Neuron (in vitro differentiated cells): ENCODE results near the gene GNPTG.

Source experiments
- H2AFZ ChIP-seq: one replicate; pipeline ENCODE4 v1.6.1; 2013; ENCODE audit warnings: low read depth, mild to moderate bottlenecking, inconsistent platforms, low read length, moderate library complexity
- H3K27me3 ChIP-seq: one replicate; pipeline ENCODE4 v1.6.1; 2013; ENCODE audit warnings: low read length; ENCODE audit not compliant: insufficient read depth
- H3K36me3 ChIP-seq: one replicate; pipeline ENCODE4 v1.6.1; 2013; ENCODE audit warnings: low read length; ENCODE audit not compliant: insufficient read depth
- H3K4me1 ChIP-seq: one replicate; pipeline ENCODE4 v1.6.1; 2013; ENCODE audit warnings: low read length; ENCODE audit not compliant: insufficient read depth
- H3K4me3 ChIP-seq: 2 replicates; pipeline ENCODE4 v1.5.1; 2013; ENCODE audit warnings: mild to moderate bottlenecking, low read length, moderate library complexity
- H3K9me3 ChIP-seq: one replicate; pipeline ENCODE4 v1.6.1; 2013; ENCODE audit warnings: low read length

GNPTG gene

DNA sequence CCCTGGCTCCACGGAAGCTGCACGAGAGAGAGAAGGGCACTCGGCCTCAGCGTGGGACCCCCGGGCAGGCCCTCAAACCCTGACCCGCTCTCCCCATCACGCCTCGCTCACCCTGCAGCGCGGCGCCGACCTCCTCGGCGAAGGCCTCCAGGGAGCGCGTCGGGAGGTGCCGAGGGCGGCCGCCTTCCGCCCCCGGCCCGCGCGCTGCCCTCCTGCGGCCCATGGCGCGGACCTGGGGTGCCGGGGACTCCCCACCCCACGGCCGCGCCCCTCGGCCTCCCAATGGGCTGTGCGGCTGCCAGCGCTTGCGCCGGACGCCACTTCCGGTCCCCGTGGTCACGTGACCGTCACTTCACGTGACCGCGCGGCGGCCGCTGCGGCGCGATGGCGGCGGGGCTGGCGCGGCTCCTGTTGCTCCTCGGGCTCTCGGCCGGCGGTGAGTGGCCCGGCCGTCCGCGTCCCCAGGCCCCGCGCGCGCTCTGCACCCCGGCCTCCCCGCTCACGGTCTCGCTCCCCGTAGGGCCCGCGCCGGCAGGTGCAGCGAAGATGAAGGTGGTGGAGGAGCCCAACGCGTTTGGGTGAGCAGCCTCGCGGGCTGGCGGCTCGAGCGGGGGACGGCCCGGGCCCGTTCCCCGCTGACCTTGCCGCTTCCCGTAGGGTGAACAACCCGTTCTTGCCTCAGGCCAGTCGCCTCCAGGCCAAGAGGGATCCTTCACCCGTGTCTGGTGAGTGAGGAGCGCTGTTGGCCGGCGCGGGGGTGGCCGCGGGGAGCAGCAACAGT, at the start of gene GNPTG, which contains the start of gene TSR3:
TSS of gene GNPTG (plus strand) at position 350 of the 781 bp plus-strand sequence. CDS start at position 385, 35 bp downstream.
TSS of gene TSR3 (minus strand) at position 297 of the 781 bp plus-strand sequence. CDS start at position 223, 74 bp downstream.
- Histone ChIP-seq H3K9me3 (no peaks in the 10 kb centered on the region), H3K4me3 (peak within 1 kb of the TSS; percentile 81), H3K27me3 (no peaks in the 10 kb centered on the region), H2AFZ (peak within 1 kb of the TSS; percentile 71), H3K4me1 (peaks cover 18% of the 10 kb centered on the region), H3K36me3 (peaks cover 27% of the 10 kb centered on the region)

- Histone ChIP-seq H2AFZ (no peak overlapping the region), H3K4me3 (no peak overlapping the region), H3K27me3 (peaks cover 9% of the 10 kb centered on the region), H3K9me3 (no peaks in the 10 kb centered on the region), H3K4me1 (peaks cover 9% of the 10 kb centered on the region), H3K36me3 (no peaks in the 10 kb centered on the region)
These were observed 45.9 kb upstream of the GNPTG start for GRCh38 chr16:1305823-1306222.

- H3K36me3 ChIP-seq, result no peaks in the 10 kb centered on the region
- H3K9me3 ChIP-seq, result no peaks in the 10 kb centered on the region
- H3K27me3 ChIP-seq, result peaks cover 7% of the 10 kb centered on the region
- no peak overlapping the region for H2AFZ ChIP-seq
- peaks cover 12% of the 10 kb centered on the region for H3K4me1 ChIP-seq
- H3K4me3 ChIP-seq, result no peak overlapping the region
These were observed 45.4 kb upstream of the GNPTG start for GRCh38 chr16:1306334-1306733.

DNA sequence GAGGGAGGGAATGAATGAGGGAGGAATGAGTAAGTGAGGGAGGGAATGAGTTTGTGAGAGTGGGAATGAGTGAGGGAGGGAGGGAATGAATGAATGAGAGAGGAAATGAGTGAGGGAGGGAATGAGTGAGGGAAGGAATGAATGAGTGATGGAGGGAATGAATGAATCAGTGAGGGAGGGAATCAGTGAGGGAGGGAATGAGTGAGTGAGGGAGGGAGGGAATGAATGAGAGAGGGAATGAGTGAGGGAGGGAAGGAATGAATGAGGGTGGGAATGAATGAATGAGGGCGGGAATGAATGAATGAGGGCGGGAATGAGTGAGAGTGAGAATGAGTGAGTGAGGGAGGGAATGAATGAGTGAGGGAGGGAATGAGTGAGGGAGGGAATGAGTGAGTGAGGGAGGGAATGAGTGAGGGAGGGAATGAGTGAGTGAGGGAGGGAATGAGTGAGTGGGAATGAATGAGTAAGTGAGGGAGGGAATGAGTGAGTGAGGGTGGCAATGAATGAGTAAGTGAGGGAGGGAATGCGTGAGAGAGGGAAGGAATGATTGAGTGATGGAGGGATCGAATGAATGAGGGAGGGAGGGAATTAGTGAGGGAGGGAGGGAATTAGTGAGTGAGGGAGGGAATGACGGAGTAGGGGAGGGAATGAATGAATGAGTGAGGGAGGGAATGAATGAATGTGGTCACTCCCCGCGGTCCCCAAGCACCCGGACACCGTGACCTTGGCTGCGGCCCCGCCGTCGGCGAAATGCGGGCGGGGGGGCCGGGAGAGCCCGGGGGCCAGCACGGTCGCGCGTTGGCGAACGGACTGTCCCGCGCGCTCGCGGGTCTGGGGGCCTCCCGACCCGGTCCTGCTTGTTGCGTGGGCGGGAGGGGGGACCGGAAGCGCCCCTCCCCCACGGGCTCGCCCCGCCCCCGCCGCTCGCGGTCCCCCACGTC, 43.4 kb upstream of the GNPTG start:
- H3K4me1 ChIP-seq, result peaks cover 24% of the 10 kb centered on the region
- H3K27me3 ChIP-seq, result no peaks in the 10 kb centered on the region
- H3K9me3 ChIP-seq, result no peaks in the 10 kb centered on the region
- H3K36me3 ChIP-seq, result peaks cover 16% of the 10 kb centered on the region
- H2AFZ ChIP-seq, result peak overlapping the region; percentile 58
- peak overlapping the region; percentile 89 for H3K4me3 ChIP-seq

DNA sequence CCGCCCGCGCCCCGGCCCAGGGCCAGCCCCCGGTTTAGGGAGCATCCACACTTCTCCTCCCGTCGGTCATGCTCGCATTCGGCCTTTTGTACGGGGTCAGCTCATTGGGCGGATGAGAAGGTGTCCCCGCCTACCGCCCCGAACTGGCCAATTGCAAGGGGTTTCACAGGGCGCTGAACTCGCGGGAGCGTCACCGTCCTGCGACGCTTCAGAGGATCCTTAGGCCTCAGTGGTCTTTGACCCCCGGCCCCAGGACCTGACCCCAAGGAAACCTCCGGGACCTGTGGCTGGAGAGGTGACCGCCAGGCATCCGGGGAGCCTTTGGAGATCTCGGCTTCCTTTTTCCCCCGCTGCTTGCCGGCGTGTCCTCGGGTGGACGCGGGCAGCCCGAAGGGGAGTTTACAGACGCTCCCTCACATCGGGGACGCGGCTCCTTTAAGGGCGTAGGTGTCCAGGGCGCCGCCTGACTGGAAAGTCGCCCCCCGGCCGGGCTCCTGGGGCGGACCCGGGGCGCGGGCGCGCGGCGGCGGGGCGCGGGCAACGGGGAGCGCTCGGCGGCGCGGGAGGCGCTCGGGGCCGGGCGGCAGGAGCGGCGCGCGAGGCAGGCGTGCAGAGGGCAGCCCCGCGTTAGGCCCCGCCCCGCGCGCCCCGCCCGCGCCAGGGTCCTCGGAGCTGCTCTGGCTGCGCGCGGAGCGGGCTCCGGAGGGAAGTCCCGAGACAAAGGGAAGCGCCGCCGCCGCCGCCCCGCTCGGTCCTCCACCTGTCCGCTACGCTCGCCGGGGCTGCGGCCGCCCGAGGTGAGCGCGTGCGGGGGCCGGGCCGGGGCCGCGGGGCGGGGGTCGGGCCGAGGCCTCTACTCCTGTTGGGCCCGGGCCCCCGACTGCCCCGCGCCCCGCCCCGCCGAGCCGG, 42.5 kb upstream of the GNPTG start, which contains the start of gene UBE2I:
TSS of gene UBE2I (plus strand) at position 660 of the 909 bp plus-strand sequence. CDS start 4,395 bp downstream, outside the sequence.
- H3K27me3 ChIP-seq, result no peaks in the 10 kb centered on the region
- peak within 1 kb of the TSS; percentile 89 for H3K4me3 ChIP-seq
- peaks cover 24% of the 10 kb centered on the region for H3K36me3 ChIP-seq
- H2AFZ ChIP-seq, result peak within 1 kb of the TSS; percentile 58
- no peaks in the 10 kb centered on the region for H3K9me3 ChIP-seq
- H3K4me1 ChIP-seq, result peaks cover 24% of the 10 kb centered on the region

GRCh38 chr16:1309888-1310831, 41.6 kb upstream of the GNPTG start:
- H3K4me3 ChIP-seq, result peak overlapping the region; percentile 89
- H3K4me1 ChIP-seq, result peaks cover 24% of the 10 kb centered on the region
- H3K27me3 ChIP-seq, result no peaks in the 10 kb centered on the region
- H3K9me3 ChIP-seq, result no peaks in the 10 kb centered on the region
- H3K36me3 ChIP-seq, result peaks cover 33% of the 10 kb centered on the region
- H2AFZ ChIP-seq, result no peak overlapping the region

DNA sequence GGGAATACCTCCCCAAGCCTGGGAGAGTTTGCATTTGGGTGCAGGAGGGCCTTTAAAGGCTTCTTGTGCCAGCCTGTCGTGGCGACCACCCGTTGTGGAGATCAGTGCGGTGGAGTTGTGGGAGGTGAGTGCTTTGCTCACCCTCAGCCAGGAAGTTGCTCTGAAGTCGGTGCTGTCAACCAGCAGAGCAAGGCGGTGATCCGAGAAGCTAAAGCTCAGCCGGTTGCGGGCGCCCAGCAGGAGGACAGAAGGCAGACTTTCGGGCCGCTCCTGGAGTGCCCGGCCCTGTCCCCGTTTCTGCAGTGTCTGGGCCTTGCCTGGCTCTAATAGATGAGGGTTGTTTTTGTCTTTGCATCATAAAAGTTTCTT, 40.9 kb upstream of the GNPTG start:
- Histone ChIP-seq H3K4me3 (peak overlapping the region; percentile 89), H3K27me3 (no peaks in the 10 kb centered on the region), H3K4me1 (peaks cover 24% of the 10 kb centered on the region), H3K9me3 (no peaks in the 10 kb centered on the region), H3K36me3 (peaks cover 39% of the 10 kb centered on the region), H2AFZ (no peak overlapping the region)

DNA sequence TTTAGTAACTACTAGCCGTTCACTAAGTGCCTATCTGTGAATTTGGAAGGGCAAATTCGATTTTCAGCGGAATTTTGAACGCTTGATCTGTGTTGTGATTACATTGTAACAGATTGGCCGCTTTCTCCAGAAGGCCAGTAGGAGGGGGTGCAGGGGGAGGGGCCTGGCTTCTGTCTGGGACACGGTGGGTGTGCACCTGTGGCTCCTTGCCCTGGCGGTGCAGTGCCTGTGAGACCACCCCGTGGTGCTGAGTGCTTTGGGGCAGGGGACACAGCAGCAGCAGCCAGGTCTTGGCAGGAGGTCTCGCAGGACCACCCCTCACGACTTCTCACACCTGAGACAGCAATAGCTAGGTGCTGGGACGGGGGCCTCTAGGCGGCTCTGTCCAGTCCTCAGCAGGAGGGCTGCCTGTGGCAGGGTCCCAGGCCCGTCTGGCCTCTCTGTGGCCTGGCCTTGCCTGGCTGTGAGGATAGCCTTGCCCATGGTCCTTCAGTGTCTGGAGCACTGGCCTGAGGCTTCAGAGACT, 40.5 kb upstream of the GNPTG start:
- Histone ChIP-seq H3K27me3 (no peaks in the 10 kb centered on the region), H3K4me3 (peak overlapping the region; percentile 89), H3K36me3 (peaks cover 44% of the 10 kb centered on the region), H3K9me3 (no peaks in the 10 kb centered on the region), H2AFZ (no peak overlapping the region), H3K4me1 (peaks cover 24% of the 10 kb centered on the region)

DNA sequence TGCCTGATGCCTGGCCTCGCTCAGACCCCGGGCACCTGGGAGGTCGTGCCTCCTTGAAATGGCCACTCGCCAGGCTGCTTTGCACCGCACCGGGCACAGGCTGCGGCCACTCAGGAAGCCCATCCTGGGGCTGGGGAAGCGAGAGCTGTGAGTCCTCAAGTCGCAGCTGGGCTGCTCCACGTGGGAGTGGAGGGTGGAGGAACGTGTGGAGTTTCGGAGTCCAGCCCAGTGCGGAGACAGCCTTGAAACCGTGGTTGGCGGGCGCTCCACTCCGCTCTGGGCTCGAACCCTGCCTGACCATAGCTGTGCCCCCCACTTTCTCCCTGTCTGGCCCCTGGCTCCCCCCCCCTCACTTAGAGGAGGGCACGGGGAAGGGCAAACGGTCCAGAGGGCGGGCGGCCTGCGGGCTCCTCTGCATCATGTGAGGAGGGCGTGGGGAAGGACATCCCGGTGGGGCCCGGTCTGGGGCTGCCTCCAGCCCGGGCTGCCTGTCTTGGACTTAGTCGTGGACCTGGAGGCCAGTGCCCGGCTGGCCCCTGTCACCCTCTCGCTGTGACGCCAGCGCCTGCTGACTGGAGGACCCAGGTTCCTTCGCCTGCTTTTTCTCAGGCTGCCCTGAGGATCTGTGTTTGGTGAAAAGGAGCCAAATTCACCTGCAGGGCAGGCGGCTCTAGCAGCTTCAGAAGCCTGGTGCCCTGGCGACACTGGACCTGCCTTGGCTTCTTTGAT, 39.8 kb upstream of the GNPTG start:
- H3K36me3 ChIP-seq, result peaks cover 50% of the 10 kb centered on the region

DNA sequence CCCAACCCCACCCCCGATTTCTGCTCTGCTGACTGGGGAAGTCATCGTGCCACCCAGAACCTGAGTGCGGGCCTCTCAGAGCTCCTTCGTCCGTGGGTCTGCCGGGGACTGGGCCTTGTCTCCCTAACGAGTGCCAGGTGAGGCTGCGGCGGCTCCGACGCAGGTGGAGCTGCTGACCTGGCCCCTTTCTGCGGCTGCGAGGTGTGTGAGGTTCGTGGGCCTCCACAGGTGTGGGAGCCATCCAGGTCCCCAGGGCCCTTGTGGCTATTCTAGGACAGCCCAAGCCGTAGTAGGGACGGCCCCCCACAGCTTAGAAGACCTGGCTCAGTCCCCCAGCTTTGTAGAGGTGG, 39.3 kb upstream of the GNPTG start:
- peaks cover 24% of the 10 kb centered on the region for H3K4me1 ChIP-seq
- no peaks in the 10 kb centered on the region for H3K9me3 ChIP-seq
- H2AFZ ChIP-seq, result no peak overlapping the region
- no peaks in the 10 kb centered on the region for H3K27me3 ChIP-seq
- peaks cover 55% of the 10 kb centered on the region for H3K36me3 ChIP-seq
- no peak overlapping the region for H3K4me3 ChIP-seq

More for the DNA sequence above, 39.8 kb upstream of the GNPTG start:
- H3K27me3 ChIP-seq, result no peaks in the 10 kb centered on the region
- peaks cover 24% of the 10 kb centered on the region for H3K4me1 ChIP-seq
- H2AFZ ChIP-seq, result no peak overlapping the region
- H3K4me3 ChIP-seq, result peak overlapping the region; percentile 89
- no peaks in the 10 kb centered on the region for H3K9me3 ChIP-seq

GRCh38 chr16:1312903-1313302, 38.8 kb upstream of the GNPTG start:
- Histone ChIP-seq H3K9me3 (no peaks in the 10 kb centered on the region), H3K27me3 (no peaks in the 10 kb centered on the region), H3K36me3 (peaks cover 60% of the 10 kb centered on the region), H2AFZ (no peak overlapping the region), H3K4me3 (no peak overlapping the region), H3K4me1 (peaks cover 24% of the 10 kb centered on the region)
